CD4-positive, alpha-beta memory T cell (primary cell): ENCODE data around the gene TRIM8. TPM values are rescaled to one million over a fixed set of nuclear protein-coding genes. Genes with fewer than 3 reads are reported as not detected.
A peak's percentile ranks its signal among the peaks of the same experiment; 100 is the strongest.

Experiments
- CTCF ChIA-PET: fragments of 350-600 bp; sonication (Branson Sonifier 250); formaldehyde crosslinking; loops from one replicate; lab custom pipeline; 2021; ENCODE audit warnings: inconsistent platforms; ENCODE audit not compliant: partially characterized antibody; lab: Charles Lee
- POLR2A ChIA-PET: fragments of 350-600 bp; sonication (Branson Sonifier 250); formaldehyde crosslinking; loops from one replicate; lab custom pipeline; 2021; ENCODE audit not compliant: partially characterized antibody; lab: Charles Lee
- DNase-seq, 5 donors: peaks; one replicate each; pipeline versions ENCODE4 v3.0.0 to v3.0.0-alpha.2; 2020 to 2022; ENCODE audit warnings: mixed read lengths in 1 of 5
- H3K27ac ChIP-seq: one replicate; pipeline ENCODE4 v1.7.0; 2013; ENCODE audit warnings: low read depth, low read length
- H3K27me3 ChIP-seq: 2 replicates; pipeline ENCODE4 v1.7.0; 2013; ENCODE audit warnings: mild to moderate bottlenecking, low read length, moderate library complexity; ENCODE audit not compliant: insufficient read depth
- H3K36me3 ChIP-seq: 2 replicates; pipeline ENCODE4 v1.7.0; 2013; ENCODE audit warnings: mild to moderate bottlenecking, low read length, moderate library complexity; ENCODE audit not compliant: insufficient read depth
- H3K4me1 ChIP-seq: 2 replicates; pipeline ENCODE4 v1.7.0; 2013; ENCODE audit warnings: mild to moderate bottlenecking, low read length, moderate library complexity; ENCODE audit not compliant: insufficient read depth
- H3K4me3 ChIP-seq, 2 donors: one replicate each; pipeline ENCODE4 v1.7.0; 2013; ENCODE audit warnings: low read length in 2 of 2, mild to moderate bottlenecking in 1 of 2
- H3K9me3 ChIP-seq, 2 donors: one replicate each; pipeline ENCODE4 v1.7.0; 2013; ENCODE audit warnings: low read length in 2 of 2, control low read depth in 1 of 2; ENCODE audit not compliant: control insufficient read depth in 1 of 2
- H3K27ac Mint-ChIP-seq, 7 donors: one replicate each; pipeline ENCODE4 v1.8.0; 2020 to 2021; ENCODE audit warnings: mixed read lengths in 7 of 7, mild to moderate bottlenecking in 6 of 7, inconsistent platforms in 3 of 7, moderate library complexity in 3 of 7
- H3K27me3 Mint-ChIP-seq, 2 donors: one replicate each; pipeline ENCODE4 v1.8.0; 2020 to 2021; ENCODE audit warnings: mixed read lengths in 2 of 2
- H3K36me3 Mint-ChIP-seq, 2 donors: one replicate each; pipeline ENCODE4 v1.8.0; 2020 to 2021; ENCODE audit warnings: mixed read lengths in 2 of 2, inconsistent platforms in 1 of 2, mild to moderate bottlenecking in 1 of 2
- H3K4me1 Mint-ChIP-seq, 4 donors: one replicate each; pipeline ENCODE4 v1.8.0; 2020 to 2021; ENCODE audit warnings: mixed read lengths in 4 of 4, mild to moderate bottlenecking in 1 of 4
- H3K4me3 Mint-ChIP-seq, 8 donors: one replicate each; pipeline ENCODE4 v1.8.0; 2020 to 2021; ENCODE audit warnings: mixed read lengths in 8 of 8, mild to moderate bottlenecking in 7 of 8, moderate library complexity in 6 of 8, inconsistent platforms in 3 of 8
- H3K9me3 Mint-ChIP-seq, 8 donors: one replicate each; pipeline ENCODE4 v1.8.0; 2020 to 2021; ENCODE audit warnings: mixed read lengths in 8 of 8, mild to moderate bottlenecking in 5 of 8, inconsistent platforms in 3 of 8, moderate library complexity in 1 of 8
- intact Hi-C: fragments of 100-400 bp; cut with micrococcal nuclease; formaldehyde crosslinking; loops from one replicate; pipeline ENCODE4 v1.15.1; 2023
- polyA plus RNA-seq, 2 donors: library from polyadenylated mRNA; unstranded; fragments of 300-500 nt; fragmentation: Illumina TruSeq; gene quantifications; one replicate each; pipeline ENCODE4 v1.2.3, GENCODE V29; 2021
- total RNA-seq, 2 experiments: library from RNA; stranded (reverse); gene quantifications; one replicate each; pipeline ENCODE4 v1.2.3, GENCODE V29; 2021

TRIM8 gene
- total and polyA plus RNA-seq, 4 experiments from 2014 or later, result 33.0 to 71.6 (median 62.4) TPM

- ChIA-PET POLR2A (no interaction called here), CTCF (no interaction called here)
- Histone ChIP-seq H3K4me3 (no peak overlapping the region), H3K9me3 (no peaks in the 10 kb centered on the region), H3K36me3 (peaks cover 69% of the 10 kb centered on the region), H3K27ac (no peak overlapping the region), H3K4me1 (no peaks in the 10 kb centered on the region), H3K27me3 (no peaks in the 10 kb centered on the region)
- Mint-ChIP-seq H3K9me3 (no peaks in the 10 kb centered on the region), H3K4me3 (no peak overlapping the region), H3K27ac (peak overlapping the region in 1 of 7 donors; percentile 29), H3K4me1 (no peaks in the 10 kb centered on the region), H3K27me3 (no peaks in the 10 kb centered on the region), H3K36me3 (peaks cover 34 to 74% of the 10 kb centered on the region in 2 donors)
- intact Hi-C loops, result no loop called here
- DNase-seq, result no peak
Measured at GRCh38 chr10:102599565-102600327, 44.5 kb upstream of the TRIM8 start.

DNA sequence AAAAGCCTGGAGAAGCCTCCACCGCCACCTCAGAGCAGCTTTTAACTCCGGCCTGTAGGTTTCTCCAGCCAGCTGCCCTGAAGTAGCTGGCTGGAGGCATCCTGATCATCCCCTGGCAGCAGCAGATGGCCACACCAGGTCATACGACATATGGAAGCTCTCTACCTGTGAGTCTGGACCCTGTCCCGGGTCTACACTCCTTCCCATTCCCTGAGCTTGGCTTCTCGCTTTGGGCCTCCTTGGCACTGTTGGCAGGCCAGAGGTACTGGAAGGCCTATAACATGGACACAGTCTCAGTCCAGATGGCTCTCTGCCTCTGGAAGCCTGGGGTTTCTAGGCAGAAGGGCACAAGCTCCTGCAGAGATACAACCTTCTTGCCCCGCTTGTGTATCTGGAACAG, 43.5 kb upstream of the TRIM8 start:
- Mint-ChIP-seq H3K36me3 (peaks cover 34 to 67% of the 10 kb centered on the region in 2 donors), H3K9me3 (no peaks in the 10 kb centered on the region)

DNA sequence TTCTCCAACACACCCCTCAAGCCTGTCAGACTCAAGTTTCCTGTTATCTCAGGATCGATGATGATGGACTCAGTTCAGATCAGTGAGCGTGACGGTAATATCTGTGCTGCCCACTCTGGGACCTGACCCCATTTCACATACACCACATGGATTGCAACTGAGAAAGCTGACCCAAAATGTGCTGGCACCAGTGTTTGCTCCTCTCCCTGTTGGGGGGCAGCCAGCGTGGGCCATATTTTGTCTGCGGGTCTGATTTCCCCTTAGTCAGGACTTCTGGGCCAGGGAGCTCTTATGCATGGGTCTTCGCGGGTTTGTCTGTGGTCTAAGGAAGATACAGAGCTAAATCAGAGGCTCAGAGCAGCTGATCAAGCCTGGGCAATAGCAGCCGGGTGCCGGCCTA, 42.6 kb upstream of the TRIM8 start:
- H3K27ac Mint-ChIP-seq, result peak overlapping the region in 1 of 7 donors; percentile 52

More for the DNA sequence above, 43.5 kb upstream of the TRIM8 start:
- ChIA-PET CTCF (interaction anchor here (0.6 kb wide), 1 partner anchor 1693 kb away, joined by 3 read pairs; no protein-coding TSS in a partner anchor), POLR2A (interaction anchor here (0.9 kb wide), 1 partner anchor 11 kb away, joined by 3 read pairs; no protein-coding TSS in a partner anchor)
- intact Hi-C loops, result no loop called here
- no peak overlapping the region for H3K4me3 Mint-ChIP-seq
- Histone ChIP-seq H3K27ac (no peak overlapping the region), H3K9me3 (no peaks in the 10 kb centered on the region), H3K4me1 (no peaks in the 10 kb centered on the region), H3K27me3 (no peaks in the 10 kb centered on the region), H3K36me3 (peaks cover 59% of the 10 kb centered on the region), H3K4me3 (no peak overlapping the region)
- no peaks in the 10 kb centered on the region for H3K27me3 Mint-ChIP-seq
- no peaks in the 10 kb centered on the region for H3K4me1 Mint-ChIP-seq
- peak overlapping the region in 1 of 7 donors; percentile 4 for H3K27ac Mint-ChIP-seq
- no peak for DNase-seq

GRCh38 chr10:102602272-102603045, 41.8 kb upstream of the TRIM8 start:
- Mint-ChIP-seq H3K9me3 (no peaks in the 10 kb centered on the region), H3K27me3 (no peaks in the 10 kb centered on the region), H3K36me3 (peaks cover 34 to 57% of the 10 kb centered on the region in 2 donors), H3K4me3 (peak overlapping the region in 1 of 8 donors; percentile 3), H3K4me1 (peaks cover 0 to 5% (median 0%) of the 10 kb centered on the region in 4 donors), H3K27ac (peak overlapping the region in 3 of 7 donors; percentile 12 to 42 (median 25))
- Histone ChIP-seq H3K27me3 (no peaks in the 10 kb centered on the region), H3K36me3 (peaks cover 54% of the 10 kb centered on the region), H3K4me1 (no peaks in the 10 kb centered on the region), H3K9me3 (no peaks in the 10 kb centered on the region), H3K27ac (no peak overlapping the region), H3K4me3 (no peak overlapping the region)
- ChIA-PET POLR2A (no interaction called here), CTCF (interaction anchor here (0.6 kb wide), 1 partner anchor 247 kb away, joined by 3 read pairs; no protein-coding TSS in a partner anchor)
- no peak for DNase-seq
- intact Hi-C loops, result no loop called here

More for the DNA sequence above, 42.6 kb upstream of the TRIM8 start:
- Histone ChIP-seq H3K4me3 (no peak overlapping the region), H3K27ac (no peak overlapping the region), H3K4me1 (no peaks in the 10 kb centered on the region), H3K27me3 (no peaks in the 10 kb centered on the region), H3K36me3 (peaks cover 59% of the 10 kb centered on the region), H3K9me3 (no peaks in the 10 kb centered on the region)
- peaks cover 34 to 62% of the 10 kb centered on the region in 2 donors for H3K36me3 Mint-ChIP-seq
- no peaks in the 10 kb centered on the region for H3K27me3 Mint-ChIP-seq
- no peaks in the 10 kb centered on the region for H3K9me3 Mint-ChIP-seq
- POLR2A ChIA-PET, result no interaction called here
- intact Hi-C loops, result no loop called here
- H3K4me3 Mint-ChIP-seq, result no peak overlapping the region
- DNase-seq, result no peak
- CTCF ChIA-PET, result interaction anchor here (0.6 kb wide), 2 partner anchors 248 to 1692 kb away, joined by 3 read pairs; no protein-coding TSS in a partner anchor
- H3K4me1 Mint-ChIP-seq, result peaks cover 0 to 4% (median 0%) of the 10 kb centered on the region in 4 donors

- Mint-ChIP-seq H3K4me1 (peaks cover 0 to 11% (median under 1%) of the 10 kb centered on the region in 4 donors), H3K36me3 (peaks cover 27 to 45% of the 10 kb centered on the region in 2 donors), H3K9me3 (no peaks in the 10 kb centered on the region), H3K27me3 (no peaks in the 10 kb centered on the region), H3K27ac (peak overlapping the region in 2 of 7 donors; percentile 43 to 68), H3K4me3 (no peak overlapping the region)
- ChIA-PET CTCF (interaction anchor here (2.3 kb wide), 1 partner anchor 21 kb away, joined by 8 read pairs; no protein-coding TSS in a partner anchor), POLR2A (no interaction called here)
- no peak overlapping the region for H3K4me3 ChIP-seq
- intact Hi-C loops, result no loop called here
- peaks cover 39% of the 10 kb centered on the region for H3K36me3 ChIP-seq
- DNase-seq, result no peak
- H3K27me3 ChIP-seq, result no peaks in the 10 kb centered on the region
- no peak overlapping the region for H3K27ac ChIP-seq
- no peaks in the 10 kb centered on the region for H3K9me3 ChIP-seq
- no peaks in the 10 kb centered on the region for H3K4me1 ChIP-seq
Measured at GRCh38 chr10:102603946-102604345, 40.3 kb upstream of the TRIM8 start.

DNA sequence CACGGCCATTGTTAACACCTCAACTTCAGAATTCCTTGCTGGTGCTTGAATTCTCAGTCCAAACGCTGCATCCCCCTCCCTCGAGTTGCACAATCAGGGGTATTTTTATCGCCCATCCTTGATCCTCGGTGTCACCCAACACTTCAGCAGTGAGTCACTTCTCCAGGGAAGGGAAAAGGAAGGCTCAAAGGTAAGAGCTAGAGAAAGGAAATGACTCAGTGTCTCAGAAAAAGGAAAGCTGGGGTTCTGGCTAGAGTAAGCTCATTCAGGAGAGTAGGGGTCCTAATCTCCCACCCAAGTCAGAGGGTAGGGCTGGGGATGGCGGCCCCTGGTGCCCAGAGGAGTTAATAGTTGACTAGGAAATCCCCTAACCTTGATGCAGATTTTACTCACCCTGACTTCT, 39.8 kb upstream of the TRIM8 start:
- Histone ChIP-seq H3K4me1 (peaks cover 2% of the 10 kb centered on the region), H3K27ac (no peak overlapping the region), H3K9me3 (no peaks in the 10 kb centered on the region), H3K4me3 (no peak overlapping the region), H3K36me3 (peaks cover 35% of the 10 kb centered on the region), H3K27me3 (no peaks in the 10 kb centered on the region)
- no peak for DNase-seq
- Mint-ChIP-seq H3K36me3 (peaks cover 27 to 42% of the 10 kb centered on the region in 2 donors), H3K27ac (peak overlapping the region in 1 of 7 donors; percentile 9), H3K27me3 (no peaks in the 10 kb centered on the region), H3K4me3 (no peak overlapping the region), H3K4me1 (peaks cover 0 to 16% (median 3%) of the 10 kb centered on the region in 4 donors), H3K9me3 (no peaks in the 10 kb centered on the region)
- CTCF ChIA-PET, result interaction anchor here (2.3 kb wide), 1 partner anchor 21 kb away, joined by 8 read pairs; no protein-coding TSS in a partner anchor
- POLR2A ChIA-PET, result no interaction called here
- intact Hi-C loops, result no loop called here

GRCh38 chr10:102605712-102606111, 38.6 kb upstream of the TRIM8 start:
- peaks cover 5 to 25% (median 8%) of the 10 kb centered on the region in 4 donors for H3K4me1 Mint-ChIP-seq
- H3K36me3 Mint-ChIP-seq, result peaks cover 27 to 35% of the 10 kb centered on the region in 2 donors
- Histone ChIP-seq H3K27ac (no peak overlapping the region), H3K27me3 (no peaks in the 10 kb centered on the region), H3K36me3 (peaks cover 23% of the 10 kb centered on the region), H3K9me3 (no peaks in the 10 kb centered on the region), H3K4me1 (peaks cover 10% of the 10 kb centered on the region), H3K4me3 (no peak overlapping the region)
- ChIA-PET POLR2A (no interaction called here), CTCF (interaction anchor here (0.9 to 2.3 kb wide), 3 partner anchors 10 to 23 kb away, joined by 3 to 8 read pairs (median 4); no protein-coding TSS in a partner anchor)
- no peaks in the 10 kb centered on the region for H3K27me3 Mint-ChIP-seq
- peak overlapping the region in 2 of 7 donors; percentile 54 to 73 for H3K27ac Mint-ChIP-seq
- DNase-seq, result no peak
- intact Hi-C loops, result no loop called here
- no peak overlapping the region for H3K4me3 Mint-ChIP-seq
- no peaks in the 10 kb centered on the region for H3K9me3 Mint-ChIP-seq
